GM23338 (cell line): ENCODE data around the gene ZNF560. TPM values are rescaled to one million over a fixed set of nuclear protein-coding genes. Genes with fewer than 3 reads are reported as not detected.

Source experiments
- ATAC-seq: fragments of 200-7000 bp; cut with Tn5 transposase; 3 replicates; pipeline ENCODE4 v1.9.1; 2020
- DNase-seq: peaks from one replicate; pipeline ENCODE4 v3.0.0-alpha.2; 2015; ENCODE audit warnings: low spot score
- H2AFZ ChIP-seq: fragments of 200-600 bp; sonication (generic); 2 replicates; pipeline ENCODE4 v1.8.0; 2016; ENCODE audit warnings: antibody characterized with exemption, mild to moderate bottlenecking, moderate library complexity
- H3F3A ChIP-seq: fragments of 200-600 bp; sonication (generic); replicated peaks from 2 replicates; pipeline ENCODE4 v1.8.0; 2017; ENCODE audit warnings: antibody characterized with exemption, mixed run types, low read depth
- H3K27ac ChIP-seq: fragments of 200-600 bp; sonication (generic); 2 replicates; pipeline ENCODE4 v1.6.1; 2016; ENCODE audit warnings: low read depth
- H3K27me3 ChIP-seq: fragments of 200-600 bp; sonication (generic); 2 replicates; pipeline ENCODE4 v1.8.0; 2016; ENCODE audit warnings: mild to moderate bottlenecking, mixed run types, moderate library complexity; ENCODE audit not compliant: insufficient read depth
- H3K36me3 ChIP-seq: fragments of 200-600 bp; sonication (generic); 2 replicates; pipeline ENCODE4 v1.8.0; 2016; ENCODE audit warnings: mild to moderate bottlenecking; ENCODE audit not compliant: insufficient read depth
- H3K4me1 ChIP-seq: fragments of 200-600 bp; sonication (generic); 2 replicates; pipeline ENCODE4 v1.8.0; 2016; ENCODE audit warnings: mild to moderate bottlenecking, moderate library complexity; ENCODE audit not compliant: insufficient read depth
- H3K4me2 ChIP-seq: fragments of 200-600 bp; sonication (generic); 2 replicates; pipeline ENCODE4 v1.7.1; 2017; ENCODE audit warnings: mixed run types
- H3K4me3 ChIP-seq: fragments of 200-600 bp; sonication (generic); 2 replicates; pipeline ENCODE4 v1.6.1; 2016; ENCODE audit warnings: mixed run types
- H3K79me2 ChIP-seq: fragments of 200-600 bp; sonication (generic); replicated peaks from 2 replicates; pipeline ENCODE4 v1.8.0; 2017; ENCODE audit warnings: mild to moderate bottlenecking; ENCODE audit not compliant: insufficient read depth
- H3K9me2 ChIP-seq: fragments of 200-600 bp; sonication (generic); 2 replicates; pipeline ENCODE4 v1.8.0; 2017; ENCODE audit not compliant: insufficient read depth
- H4K20me1 ChIP-seq: fragments of 200-600 bp; sonication (generic); replicated peaks from 2 replicates; pipeline ENCODE4 v1.8.0; 2017; ENCODE audit warnings: mild to moderate bottlenecking; ENCODE audit not compliant: insufficient read depth
- H3K27ac Mint-ChIP-seq: 2 replicates; pipeline ENCODE4 v1.8.0; 2020; ENCODE audit warnings: inconsistent platforms, mild to moderate bottlenecking, moderate library complexity, mixed read lengths
- H3K27me3 Mint-ChIP-seq: 3 replicates; pipeline ENCODE4 v1.8.0; 2022; ENCODE audit warnings: low read depth, mild to moderate bottlenecking, moderate library complexity, mixed read lengths, inconsistent platforms; ENCODE audit not compliant: insufficient read depth, poor library complexity
- H3K36me3 Mint-ChIP-seq: 3 replicates; pipeline ENCODE4 v1.8.0; 2021; ENCODE audit warnings: low read depth, mild to moderate bottlenecking, inconsistent platforms, moderate library complexity, mixed read lengths
- H3K4me1 Mint-ChIP-seq: 3 replicates; pipeline ENCODE4 v1.8.0; 2020; ENCODE audit warnings: mild to moderate bottlenecking, inconsistent platforms, mixed read lengths
- H3K4me3 Mint-ChIP-seq: 3 replicates; pipeline ENCODE4 v1.8.0; 2021; ENCODE audit warnings: moderate library complexity, mild to moderate bottlenecking, inconsistent platforms, mixed read lengths
- H3K9me3 Mint-ChIP-seq: 3 replicates; pipeline ENCODE4 v1.8.0; 2020; ENCODE audit warnings: moderate library complexity, mild to moderate bottlenecking, inconsistent platforms, mixed read lengths
- CREB1 ChIP-seq: fragments of 250-450 bp; sonication (Bioruptor Pico); IDR thresholded peaks from 2 replicates; pipeline ENCODE4 v1.5.0; 2020; ENCODE audit warnings: low read depth, mild to moderate bottlenecking, moderate library complexity
- JUNB ChIP-seq: IDR thresholded peaks from one replicate; pipeline ENCODE4 v1.6.1; 2016; ENCODE audit warnings: antibody characterized with exemption; ENCODE audit not compliant: unreplicated experiment
- POLR2AphosphoS5 ChIP-seq: IDR thresholded peaks from 2 replicates; pipeline ENCODE4 v1.6.1; 2016; ENCODE audit warnings: antibody characterized with exemption, low read depth
- REST ChIP-seq: IDR thresholded peaks from one replicate; pipeline ENCODE4 v1.6.1; 2018; ENCODE audit warnings: antibody characterized with exemption; ENCODE audit not compliant: unreplicated experiment
- STAT1 ChIP-seq: IDR thresholded peaks from one replicate; pipeline ENCODE4 v1.6.1; 2016; ENCODE audit warnings: antibody characterized with exemption; ENCODE audit not compliant: unreplicated experiment
- polyA plus RNA-seq: library from polyadenylated mRNA; unstranded; fragments of >200 nt; fragmentation: Nextera tagmentation; extraction: Ambion mirVana; gene quantifications from 2 replicates; pipeline ENCODE4 v1.2.1, GENCODE V29; 2016
- total RNA-seq: library from RNA; depleted of rRNA; stranded (reverse); fragments of >200 nt; shearing (Covaris generic); gene quantifications from 2 replicates; pipeline ENCODE4 v1.2.3, GENCODE V29; 2014
- TF ChIP-seq, protein P1 (sequence below): IDR thresholded peaks from 2 replicates; pipeline ENCODE4 v1.6.1; 2016; ENCODE audit warnings: antibody characterized with exemption

ZNF560 gene
- total and polyA plus RNA-seq, 2 experiments from 2014 or later, result 0.14 TPM; not detected in 1

- Mint-ChIP-seq H3K9me3 (peaks cover 52% of the 10 kb centered on the region), H3K27me3 (peaks cover 13% of the 10 kb centered on the region)
- ATAC-seq, result peak; percentile 97
These were observed 40.0 kb upstream of the ZNF560 start, which contains the start of gene ZNF426 for GRCh38 chr19:9538183-9539058. TSS of gene ZNF426 (minus strand) at chr19:9538645. CDS start at chr19:9536232, 2,413 bp downstream.

GRCh38 chr19:9535934-9536333, 37.5 kb upstream of the ZNF560 start:
- H3K36me3 ChIP-seq, result peaks cover 55% of the 10 kb centered on the region
- H3K4me2 ChIP-seq, result no peak overlapping the region
- ATAC-seq, result no peak
- Mint-ChIP-seq H3K9me3 (peaks cover 70% of the 10 kb centered on the region), H3K36me3 (peaks cover 79% of the 10 kb centered on the region), H3K4me1 (peaks cover 5% of the 10 kb centered on the region; the same call in 2 of the 3 replicates), H3K27ac (no peak overlapping the region), H3K4me3 (no peak overlapping the region; the same call in 2 of the 3 replicates), H3K27me3 (peaks cover 18% of the 10 kb centered on the region)
- H3F3A ChIP-seq, result no peaks in the 10 kb centered on the region
- peaks cover 4% of the 10 kb centered on the region; the same call in 1 of the 2 replicates for H3K9me2 ChIP-seq
- no peak overlapping the region for H3K4me3 ChIP-seq
- peaks cover 26% of the 10 kb centered on the region for H3K79me2 ChIP-seq
- H3K27ac ChIP-seq, result no peak overlapping the region
- H4K20me1 ChIP-seq, result no peaks in the 10 kb centered on the region
- 0 out of 2 replicates have a peak, but pooled peaks cover 3% of the 10 kb centered on the region for H3K4me1 ChIP-seq
- no peak for TF ChIP-seq REST
- TF ChIP-seq POLR2AphosphoS5, result no peak
- H3K27me3 ChIP-seq, result no peaks in the 10 kb centered on the region
- H2AFZ ChIP-seq, result no peak overlapping the region
- no peak for DNase-seq

More at GRCh38 chr19:9538183-9539058, 40.0 kb upstream of the ZNF560 start, which contains the start of gene ZNF426:
- peak; percentile 96 for DNase-seq
- Mint-ChIP-seq H3K27ac (peak within 1 kb of the TSS; percentile 100), H3K36me3 (peaks cover 60% of the 10 kb centered on the region), H3K4me1 (peaks cover 5% of the 10 kb centered on the region; the same call in 2 of the 3 replicates), H3K4me3 (peak within 1 kb of the TSS; percentile 100)
- Histone ChIP-seq H4K20me1 (no peaks in the 10 kb centered on the region), H3K9me2 (peaks cover 4% of the 10 kb centered on the region; the same call in 1 of the 2 replicates), H3K27ac (peak within 1 kb of the TSS; percentile 98), H2AFZ (peak within 1 kb of the TSS; percentile 80), H3K4me1 (0 out of 2 replicates have a peak, but pooled peaks cover 3% of the 10 kb centered on the region), H3K4me3 (peak within 1 kb of the TSS; percentile 86), H3F3A (no peaks in the 10 kb centered on the region), H3K27me3 (no peaks in the 10 kb centered on the region), H3K79me2 (peaks cover 26% of the 10 kb centered on the region), H3K4me2 (peak within 1 kb of the TSS; percentile 76), H3K36me3 (peaks cover 30% of the 10 kb centered on the region)
- TF ChIP-seq, protein P1, sequence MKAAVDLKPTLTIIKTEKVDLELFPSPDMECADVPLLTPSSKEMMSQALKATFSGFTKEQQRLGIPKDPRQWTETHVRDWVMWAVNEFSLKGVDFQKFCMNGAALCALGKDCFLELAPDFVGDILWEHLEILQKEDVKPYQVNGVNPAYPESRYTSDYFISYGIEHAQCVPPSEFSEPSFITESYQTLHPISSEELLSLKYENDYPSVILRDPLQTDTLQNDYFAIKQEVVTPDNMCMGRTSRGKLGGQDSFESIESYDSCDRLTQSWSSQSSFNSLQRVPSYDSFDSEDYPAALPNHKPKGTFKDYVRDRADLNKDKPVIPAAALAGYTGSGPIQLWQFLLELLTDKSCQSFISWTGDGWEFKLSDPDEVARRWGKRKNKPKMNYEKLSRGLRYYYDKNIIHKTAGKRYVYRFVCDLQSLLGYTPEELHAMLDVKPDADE, result peak; percentile 54
- TF ChIP-seq JUNB (no peak), STAT1 (no peak), POLR2AphosphoS5 (peak; percentile 83), CREB1 (CRISPR knock-in tag) (peak; percentile 99)
